H1 (cell line): Measurements from ENCODE around the gene FBN3. TPM values are rescaled to one million over a fixed set of nuclear protein-coding genes. Genes with fewer than 3 reads are reported as not detected.

Experiments used
- CTCF ChIA-PET: fragments of 300-600 bp; sonication (Branson Sonifier 250); formaldehyde crosslinking; loops from one replicate; lab custom pipeline; 2021; ENCODE audit not compliant: partially characterized antibody; lab: Charles Lee
- POLR2A ChIA-PET: fragments of 300-600 bp; sonication (Branson Sonifier 250); formaldehyde crosslinking; loops from one replicate; lab custom pipeline; 2021; ENCODE audit warnings: inconsistent platforms; ENCODE audit not compliant: partially characterized antibody; lab: Charles Lee
- DNase-seq, 2 experiments: peaks; one replicate each; pipeline versions ENCODE4 v3.0.0 to v3.0.0-alpha.2; 2010 to 2022; ENCODE audit warnings: low spot score in 2 of 2, low read depth in 1 of 2, mixed read lengths in 1 of 2
- FAIRE-seq: peaks from 2 replicates; lab custom pipeline; 2011; peaks lifted over from hg19 to GRCh38; lab: Jason Lieb, UNC
- H2AFZ ChIP-seq: 2 replicates; pipeline ENCODE4 v1.8.1; 2012; ENCODE audit warnings: low read length, inconsistent platforms
- H2AK5ac ChIP-seq: 2 replicates; pipeline ENCODE4 v1.6.1; 2013; ENCODE audit warnings: low read depth, low read length
- H2BK120ac ChIP-seq: replicated peaks from 2 replicates; pipeline ENCODE3; 2013; ENCODE audit warnings: low read depth, low read length, inconsistent platforms
- H2BK12ac ChIP-seq: 2 replicates; pipeline ENCODE4 v1.6.1; 2013; ENCODE audit warnings: low read depth, low read length
- H2BK15ac ChIP-seq: 2 replicates; pipeline ENCODE4 v1.6.1; 2013; ENCODE audit warnings: low read length
- H2BK20ac ChIP-seq: 2 replicates; pipeline ENCODE4 v1.6.1; 2013; ENCODE audit warnings: low read length
- H2BK5ac ChIP-seq: 2 replicates; pipeline ENCODE4 v1.6.1; 2013; ENCODE audit warnings: low read depth, low read length
- H3K14ac ChIP-seq: 2 replicates; pipeline ENCODE4 v1.6.1; 2013; ENCODE audit warnings: inconsistent platforms; ENCODE audit not compliant: insufficient read length
- H3K18ac ChIP-seq: 2 replicates; pipeline ENCODE4 v1.6.1; 2013; ENCODE audit warnings: low read length; ENCODE audit errors: extremely low read depth
- H3K23ac ChIP-seq: 2 replicates; pipeline ENCODE4 v1.6.1; 2013; ENCODE audit warnings: inconsistent platforms; ENCODE audit not compliant: insufficient read length
- H3K23me2 ChIP-seq: 2 replicates; pipeline ENCODE4 v1.6.1; 2013; ENCODE audit warnings: low read depth, low read length
- H3K27ac ChIP-seq: 2 replicates; pipeline ENCODE4 v1.6.1; 2011; ENCODE audit warnings: low read depth, low read length, inconsistent platforms
- H3K27me3 ChIP-seq, 4 experiments: replicated peaks in 1 of 4; 1 replicate in 1 of 4; 2 replicates in 3 of 4; pipeline versions ENCODE4 v1.6.1 to v1.8.1; 2011 to 2013; ENCODE audit warnings: low read length in 3 of 4, mild to moderate bottlenecking in 3 of 4, inconsistent platforms in 2 of 4, mixed read lengths in 2 of 4, moderate library complexity in 1 of 4; ENCODE audit not compliant: control insufficient read depth in 3 of 4, insufficient read depth in 3 of 4; ENCODE audit errors: extremely low read depth in 1 of 4
- H3K36me3 ChIP-seq, 4 experiments: 2 replicates each; pipeline versions ENCODE4 v1.6.1 to v1.8.1; 2011 to 2013; ENCODE audit warnings: mild to moderate bottlenecking in 4 of 4, low read length in 3 of 4, moderate library complexity in 2 of 4, control low read depth in 1 of 4, inconsistent platforms in 1 of 4; ENCODE audit not compliant: insufficient read depth in 4 of 4, control insufficient read depth in 2 of 4
- H3K4ac ChIP-seq: replicated peaks from 2 replicates; pipeline ENCODE3; 2013; ENCODE audit warnings: low read length, low read depth, mixed read lengths, inconsistent platforms; ENCODE audit not compliant: insufficient read length
- H3K4me1 ChIP-seq, 4 experiments: replicated peaks in 1 of 4; 1 replicate in 1 of 4; 2 replicates in 3 of 4; pipeline versions ENCODE4 v1.6.1 to v1.8.1; 2011 to 2013; ENCODE audit warnings: low read length in 3 of 4, inconsistent platforms in 2 of 4, mixed read lengths in 1 of 4; ENCODE audit not compliant: insufficient read depth in 4 of 4, control insufficient read depth in 3 of 4
- H3K4me2 ChIP-seq, 2 experiments: 2 replicates each; pipeline versions ENCODE4 v1.6.1 to v1.8.1; 2011 to 2013; ENCODE audit warnings: low read depth in 2 of 2, low read length in 2 of 2, control low read depth in 1 of 2, inconsistent platforms in 1 of 2, mild to moderate bottlenecking in 1 of 2; ENCODE audit not compliant: insufficient read depth in 1 of 2
- H3K4me3 ChIP-seq, 4 experiments: fragments of 200-600, 300-600 bp in 1 of 4; sonication (generic), shearing (Covaris generic), sonication (Bioruptor Twin) in 1 of 4; 2 replicates each; pipeline versions ENCODE4 v1.5.1 to v1.8.1; 2011 to 2016; ENCODE audit warnings: low read length in 4 of 4, low read depth in 3 of 4, control low read depth in 2 of 4, inconsistent platforms in 2 of 4, mild to moderate bottlenecking in 2 of 4, mixed read lengths in 1 of 4, moderate library complexity in 1 of 4; ENCODE audit not compliant: insufficient read depth in 2 of 4; ENCODE audit errors: extremely low read depth in 1 of 4
- H3K56ac ChIP-seq: replicated peaks from 2 replicates; pipeline ENCODE3; 2013; ENCODE audit warnings: low read depth, mild to moderate bottlenecking, mixed read lengths, low read length, inconsistent platforms; ENCODE audit not compliant: insufficient read length
- H3K79me1 ChIP-seq: 2 replicates; pipeline ENCODE4 v1.6.1; 2013; ENCODE audit warnings: low read depth, low read length, control low read depth
- H3K79me2 ChIP-seq, 2 experiments: 2 replicates each; pipeline versions ENCODE4 v1.6.1 to v1.8.1; 2012 to 2013; ENCODE audit warnings: low read length in 2 of 2, mild to moderate bottlenecking in 2 of 2, inconsistent platforms in 1 of 2; ENCODE audit not compliant: insufficient read depth in 2 of 2, control insufficient read depth in 1 of 2
- H3K9ac ChIP-seq, 4 experiments: replicated peaks in 1 of 4; 1 replicate in 1 of 4; 2 replicates in 3 of 4; pipeline versions ENCODE4 v1.6.1 to v1.8.1; 2011 to 2013; ENCODE audit warnings: low read depth in 3 of 4, low read length in 3 of 4, control low read depth in 2 of 4, mild to moderate bottlenecking in 2 of 4, moderate library complexity in 2 of 4, inconsistent platforms in 1 of 4; ENCODE audit errors: extremely low read depth in 1 of 4
- H3K9me3 ChIP-seq, 2 experiments: 2 replicates each; pipeline versions ENCODE4 v1.6.1 to v1.8.1; 2012 to 2013; ENCODE audit warnings: mild to moderate bottlenecking in 2 of 2, moderate library complexity in 2 of 2, control low read depth in 1 of 2, inconsistent platforms in 1 of 2, low read depth in 1 of 2, low read length in 1 of 2, mixed read lengths in 1 of 2; ENCODE audit not compliant: insufficient read depth in 2 of 2
- H4K20me1 ChIP-seq, 2 experiments: replicated peaks in 1 of 2; 2 replicates each; pipeline versions ENCODE3 to v1.8.1; 2011 to 2013; ENCODE audit warnings: inconsistent platforms in 2 of 2, low read length in 2 of 2, mild to moderate bottlenecking in 1 of 2; ENCODE audit not compliant: insufficient read depth in 2 of 2, control insufficient read depth in 1 of 2
- H4K5ac ChIP-seq: 2 replicates; pipeline ENCODE4 v1.6.1; 2013; ENCODE audit warnings: low read length, low read depth, mixed read lengths, inconsistent platforms; ENCODE audit not compliant: insufficient read length
- H4K8ac ChIP-seq: 2 replicates; pipeline ENCODE4 v1.8.0; 2013; ENCODE audit warnings: mild to moderate bottlenecking, moderate library complexity, low read length, inconsistent platforms; ENCODE audit not compliant: insufficient read depth; ENCODE audit errors: extremely low read depth
- H4K91ac ChIP-seq: replicated peaks from 2 replicates; pipeline ENCODE3; 2013; ENCODE audit warnings: low read length, mixed read lengths, inconsistent platforms; ENCODE audit not compliant: insufficient read length
- BACH1 ChIP-seq: IDR thresholded peaks from 2 replicates; pipeline ENCODE4 v1.6.1; 2012; ENCODE audit warnings: low read length, improper control_type of control experiment
- CBX8 ChIP-seq: fragments of 300-800, 300-1000 bp; sonication (generic); IDR thresholded peaks from 2 replicates; pipeline ENCODE4 v1.7.1; 2016; ENCODE audit warnings: low read depth, low read length, borderline replicate concordance
- CTCF ChIP-seq, 3 experiments: IDR thresholded peaks; 1 replicate in 2 of 3; 2 replicates in 1 of 3; pipeline versions ENCODE4 v1.5.1 to v1.6.1; 2011; ENCODE audit warnings: low read length in 3 of 3, mild to moderate bottlenecking in 3 of 3, inconsistent platforms in 2 of 3, low read depth in 1 of 3, moderate library complexity in 1 of 3; ENCODE audit not compliant: insufficient read depth in 1 of 3; ENCODE audit errors: control extremely low read depth in 1 of 3
- EGR1 ChIP-seq: IDR thresholded peaks from 2 replicates; pipeline ENCODE4 v1.6.1; 2011; ENCODE audit warnings: low read depth, low read length, borderline replicate concordance
- EZH2 ChIP-seq: fragments of 200-600 bp; sonication (generic); IDR thresholded peaks from 2 replicates; pipeline ENCODE4 v1.7.1; 2012; ENCODE audit warnings: low read depth, mild to moderate bottlenecking, moderate library complexity, low read length, inconsistent platforms; ENCODE audit not compliant: severe bottlenecking
- JUND ChIP-seq: IDR thresholded peaks from 2 replicates; pipeline ENCODE4 v1.6.1; 2011; ENCODE audit warnings: mild to moderate bottlenecking, improper control_type of control experiment, low read length
- PHF8 ChIP-seq: fragments of 200-600 bp; sonication (generic); conservative IDR thresholded peaks from 2 replicates; pipeline ENCODE4 v1.7.1; 2012; ENCODE audit warnings: low read depth, mild to moderate bottlenecking, inconsistent platforms, low read length, moderate library complexity
- SP4 ChIP-seq: IDR thresholded peaks from 2 replicates; pipeline ENCODE4 v1.6.1; 2012; ENCODE audit warnings: low read length, inconsistent platforms
- TAF7 ChIP-seq: optimal IDR thresholded peaks from 2 replicates; pipeline ENCODE3; 2011; ENCODE audit warnings: low read depth, mild to moderate bottlenecking, inconsistent platforms, low read length, moderate library complexity, borderline replicate concordance
- TBP ChIP-seq: IDR thresholded peaks from 2 replicates; pipeline ENCODE4 v1.6.1; 2011; ENCODE audit warnings: low read depth, low read length, improper control_type of control experiment
- WGBS, 2 experiments: shearing (Covaris generic) in 1 of 2; methylation state at CpG; one replicate each; pipeline versions ENCODE4 v1.1.6 to v1.1.7; 2013 to 2015; ENCODE audit warnings: low lambda C conversion rate in 2 of 2, mixed read lengths in 2 of 2, inconsistent platforms in 1 of 2, low coverage in 1 of 2, missing lambda C conversion rate in 1 of 2; ENCODE audit not compliant: insufficient replicate concordance in 2 of 2, insufficient coverage in 1 of 2, insufficient read length in 1 of 2; ENCODE audit errors: extremely low coverage in 1 of 2, missing lambda C conversion rate in 1 of 2; 5-methylcytosine and 5-hydroxymethylcytosine counted together
- polyA plus RNA-seq, 7 experiments: library from polyadenylated mRNA; depleted of rRNA in 3 of 7; stranded (reverse) in 5 of 7; unstranded in 2 of 7; fragments of >200 nt in 5 of 7; fragments of 200-250 nt in 2 of 7; gene quantifications; 1 replicate in 5 of 7; 2 replicates in 1 of 7; 4 replicates in 1 of 7; pipeline versions ENCODE4 v1.2.1 to v1.2.3, GENCODE V29; 2011 to 2013; ENCODE audit warnings: missing spikeins in 2 of 7, mixed read lengths in 2 of 7
- total RNA-seq: library from RNA; stranded (reverse); fragmentation: NEBNext Ultra II Directional; extraction: Animal tissue kit (Norgen Biotek cat#: 25700); gene quantifications from 2 replicates; pipeline ENCODE4 v1.2.1, GENCODE V29; 2021
- TF ChIP-seq, protein P1 (sequence below): IDR thresholded peaks from 2 replicates; pipeline ENCODE4 v1.6.1; 2012; ENCODE audit warnings: inconsistent platforms

The FBN3 gene
- total and polyA plus RNA-seq, 2 of the 8 experiments (the other 6 are each of a cell fraction or from before 2014, with no cell fraction given): 37.1 to 38.7 TPM

- Histone ChIP-seq H3K4ac (no peak overlapping the region), H3K27me3 (no peaks in the 10 kb centered on the region), H3K4me1 (no peaks in the 10 kb centered on the region), H2BK12ac (no peak overlapping the region), H3K36me3 (peaks cover 10 to 21% (median 13%) of the 10 kb centered on the region in 4 experiments; a peak in 6 of 8 replicates), H4K20me1 (peaks cover 0 to 4% of the 10 kb centered on the region in 2 experiments), H3K56ac (no peak overlapping the region), H2BK120ac (no peak overlapping the region), H3K4me3 (no peak overlapping the region), H3K9ac (no peak overlapping the region), H3K14ac (no peak overlapping the region), H2BK15ac (no peak overlapping the region), H3K23me2 (no peaks in the 10 kb centered on the region), H4K5ac (no peak overlapping the region), H2AFZ (no peak overlapping the region), H3K23ac (no peak overlapping the region), H3K4me2 (no peak overlapping the region), H3K18ac (no peak overlapping the region), H2BK20ac (no peak overlapping the region), H3K79me2 (no peaks in the 10 kb centered on the region), H2BK5ac (no peak overlapping the region), H2AK5ac (no peak overlapping the region), H4K91ac (no peak overlapping the region), H3K27ac (no peak overlapping the region), H4K8ac (no peak overlapping the region), H3K79me1 (peaks cover 5% of the 10 kb centered on the region; the same call in 1 of the 2 replicates), H3K9me3 (no peaks in the 10 kb centered on the region)
- FAIRE-seq (no peak), DNase-seq (no peak)
- ChIA-PET POLR2A (interaction anchor here (1.2 kb wide), 1 partner anchor 14 kb away, joined by 3 read pairs; no protein-coding TSS in a partner anchor), CTCF (no interaction called here)
- 75% methylated on average over 1 of the region's 1 CpG; no CpG with 5 or more reads in 1 of the 2 experiments for WGBS, 2 experiments
- no peak for TF ChIP-seq JUND
- TF ChIP-seq SP4: no peak
- no peak for TF ChIP-seq EZH2
- TF ChIP-seq, protein P1, sequence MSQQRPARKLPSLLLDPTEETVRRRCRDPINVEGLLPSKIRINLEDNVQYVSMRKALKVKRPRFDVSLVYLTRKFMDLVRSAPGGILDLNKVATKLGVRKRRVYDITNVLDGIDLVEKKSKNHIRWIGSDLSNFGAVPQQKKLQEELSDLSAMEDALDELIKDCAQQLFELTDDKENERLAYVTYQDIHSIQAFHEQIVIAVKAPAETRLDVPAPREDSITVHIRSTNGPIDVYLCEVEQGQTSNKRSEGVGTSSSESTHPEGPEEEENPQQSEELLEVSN: no peak
- TF ChIP-seq TAF7: no peak
- no peak for TF ChIP-seq BACH1
- TF ChIP-seq PHF8: no peak
- TF ChIP-seq CTCF (IDR thresholded peaks at IDR 0.05; ENCODE audit: control extremely low read depth in 1 of 3, insufficient read depth in 1 of 3, low read depth in 1 of 3, low read length in 3 of 3): no peak
- TF ChIP-seq EGR1: no peak
- TF ChIP-seq TBP: no peak
- no peak for TF ChIP-seq CBX8
These were observed 12.0 kb downstream of the FBN3 start for GRCh38 chr19:8137425-8137824.
